GM21576 (cell line): ENCODE measurements around the gene SSBP4.

Source experiments
- ATAC-seq: cut with Tn5 transposase; IDR thresholded peaks from one replicate; pipeline ENCODE4 v1.9.1; 2021; ENCODE audit warnings: mild to moderate bottlenecking, moderate library complexity; ENCODE audit not compliant: unreplicated experiment

SSBP4 gene

DNA sequence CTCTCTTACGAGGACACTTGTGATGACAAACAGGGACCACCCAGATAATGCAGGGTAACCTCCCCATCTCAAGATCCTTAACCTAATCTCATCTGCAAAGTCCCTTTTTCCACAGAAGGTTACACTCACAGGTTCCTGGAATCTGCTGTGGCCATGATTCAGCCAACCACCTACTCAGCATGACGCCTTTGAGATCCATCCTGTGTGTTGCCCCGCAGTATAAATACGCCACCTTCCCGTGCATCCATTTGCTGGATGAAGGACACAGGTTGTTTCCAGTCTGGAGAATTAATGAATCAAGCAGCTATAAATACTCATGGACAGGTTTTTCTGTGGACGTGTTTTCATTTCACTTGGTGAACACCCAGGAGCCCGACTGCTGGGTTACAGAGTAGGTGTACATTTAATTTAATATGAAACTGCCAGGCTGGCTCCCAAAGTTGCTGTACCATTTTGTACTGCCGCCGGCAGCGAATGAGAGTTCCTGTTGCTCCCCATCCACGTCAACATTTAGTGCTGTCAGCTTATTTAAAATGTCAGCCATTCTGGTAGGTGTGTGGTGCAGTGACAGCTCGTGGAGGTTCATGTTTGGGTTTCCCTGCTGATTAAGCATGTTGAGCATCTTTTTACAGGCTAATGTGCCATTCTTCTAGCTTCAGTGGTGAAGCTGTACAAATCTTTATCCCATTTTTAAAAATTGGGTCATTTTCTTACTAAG, 62.5 kb downstream of the SSBP4 start:
- ATAC-seq: no peak

- no peak for ATAC-seq
These were observed 64.1 kb downstream of the SSBP4 start for GRCh38 chr19:18483119-18483890.
